Measurements from ENCODE around the gene PDCL3. TPM values are rescaled to one million over a fixed set of nuclear protein-coding genes. Genes with fewer than 3 reads are reported as not detected.

PDCL3 gene
- total RNA-seq, 6 donors from 2014 or later = 6.3 to 21.7 (median 15.0) TPM

DNA sequence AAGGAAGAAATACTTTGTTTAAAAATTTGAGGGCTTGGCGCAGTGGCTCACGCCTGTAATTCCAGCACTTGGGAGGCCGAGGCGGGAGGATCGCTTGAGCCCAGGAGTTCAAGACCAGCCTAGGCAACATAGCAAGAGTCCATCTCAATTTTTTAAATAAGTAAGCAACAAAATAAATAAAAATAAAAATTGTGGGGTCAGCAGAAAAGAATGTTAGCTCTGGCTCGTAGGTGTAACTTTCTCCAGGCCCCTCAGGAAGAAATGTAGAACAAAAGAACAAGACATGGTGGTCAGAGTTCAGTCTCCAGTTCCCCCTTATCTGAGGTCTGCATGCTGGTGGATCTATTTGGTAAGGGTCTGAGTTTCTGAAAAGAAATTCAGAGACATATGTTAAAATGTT, 20.4 kb upstream of the PDCL3 start:
- H3K27me3 ChIP-seq = no peaks in the 10 kb centered on the region
- no peak overlapping the region for H3K27ac ChIP-seq
- no peaks in the 10 kb centered on the region for H3K9me3 ChIP-seq
- H3K36me3 ChIP-seq = no peaks in the 10 kb centered on the region
- no peak overlapping the region for H3K4me3 ChIP-seq
- H3K4me1 ChIP-seq = no peaks in the 10 kb centered on the region
- 95% methylated on average over 6 of the region's 6 CpGs for WGBS, 2 donors
- no peak for TF ChIP-seq POLR2AphosphoS5 (IDR thresholded peaks at IDR 0.05)
- TF ChIP-seq, protein P1, sequence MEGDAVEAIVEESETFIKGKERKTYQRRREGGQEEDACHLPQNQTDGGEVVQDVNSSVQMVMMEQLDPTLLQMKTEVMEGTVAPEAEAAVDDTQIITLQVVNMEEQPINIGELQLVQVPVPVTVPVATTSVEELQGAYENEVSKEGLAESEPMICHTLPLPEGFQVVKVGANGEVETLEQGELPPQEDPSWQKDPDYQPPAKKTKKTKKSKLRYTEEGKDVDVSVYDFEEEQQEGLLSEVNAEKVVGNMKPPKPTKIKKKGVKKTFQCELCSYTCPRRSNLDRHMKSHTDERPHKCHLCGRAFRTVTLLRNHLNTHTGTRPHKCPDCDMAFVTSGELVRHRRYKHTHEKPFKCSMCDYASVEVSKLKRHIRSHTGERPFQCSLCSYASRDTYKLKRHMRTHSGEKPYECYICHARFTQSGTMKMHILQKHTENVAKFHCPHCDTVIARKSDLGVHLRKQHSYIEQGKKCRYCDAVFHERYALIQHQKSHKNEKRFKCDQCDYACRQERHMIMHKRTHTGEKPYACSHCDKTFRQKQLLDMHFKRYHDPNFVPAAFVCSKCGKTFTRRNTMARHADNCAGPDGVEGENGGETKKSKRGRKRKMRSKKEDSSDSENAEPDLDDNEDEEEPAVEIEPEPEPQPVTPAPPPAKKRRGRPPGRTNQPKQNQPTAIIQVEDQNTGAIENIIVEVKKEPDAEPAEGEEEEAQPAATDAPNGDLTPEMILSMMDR (IDR thresholded peaks at IDR 0.05) = no peak
- no peak for TF ChIP-seq EP300 (IDR thresholded peaks at IDR 0.05)
- TF ChIP-seq POLR2A (IDR thresholded peaks at IDR 0.05) = no peak
- DNase-seq (no peak), ATAC-seq (ENCODE audit: low FRiP score in 2 of 2) (no peak)

DNA sequence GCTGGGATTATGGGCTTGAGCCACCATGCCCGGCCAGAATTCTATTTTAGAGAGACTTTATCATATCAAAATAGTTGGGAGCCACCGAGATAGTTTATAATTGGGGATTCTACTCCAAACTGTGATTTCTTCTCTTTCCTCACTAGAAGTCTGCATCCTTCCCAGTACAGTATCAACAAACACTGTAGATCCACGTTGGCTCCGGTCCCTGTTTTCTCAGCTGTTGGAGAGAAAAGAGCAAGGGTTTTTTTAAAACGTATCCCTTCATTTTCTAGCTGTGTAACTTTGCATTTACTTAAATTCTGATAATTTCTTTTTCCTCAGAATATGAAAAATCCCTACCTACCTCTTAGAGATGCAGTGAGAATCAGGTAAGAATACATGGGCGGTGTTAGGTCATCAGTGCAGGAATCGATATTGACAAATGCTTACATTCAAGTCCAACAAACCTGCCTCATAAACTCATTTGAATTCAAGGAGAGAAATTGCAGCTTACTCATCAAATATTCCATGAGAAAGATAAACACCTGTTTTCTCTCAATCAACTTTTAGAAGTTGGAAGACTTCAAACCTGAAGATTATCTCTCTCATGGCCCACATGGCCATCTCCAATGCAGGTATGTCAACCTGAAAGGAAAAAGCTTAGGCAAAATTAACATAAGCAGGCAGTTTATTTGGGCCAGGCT, 17.7 kb upstream of the PDCL3 start:
- H3K4me1 ChIP-seq = no peaks in the 10 kb centered on the region
- H3K36me3 ChIP-seq = no peaks in the 10 kb centered on the region
- DNase-seq = no peak
- H3K27ac ChIP-seq = no peak overlapping the region
- no peaks in the 10 kb centered on the region for H3K27me3 ChIP-seq
- H3K9me3 ChIP-seq = no peaks in the 10 kb centered on the region
- TF ChIP-seq POLR2AphosphoS5 (IDR thresholded peaks at IDR 0.05) = no peak
- no peak for TF ChIP-seq EP300 (IDR thresholded peaks at IDR 0.05)
- no peak for TF ChIP-seq POLR2A (IDR thresholded peaks at IDR 0.05)
- TF ChIP-seq, protein P1 (IDR thresholded peaks at IDR 0.05) = no peak
- ATAC-seq (ENCODE audit: low FRiP score in 2 of 2) = no peak
- H3K4me3 ChIP-seq = no peak overlapping the region
- whole genome bisulfite sequencing, 2 donors = 73 to 76% methylated on average over 7 of the region's 7 CpGs

DNA sequence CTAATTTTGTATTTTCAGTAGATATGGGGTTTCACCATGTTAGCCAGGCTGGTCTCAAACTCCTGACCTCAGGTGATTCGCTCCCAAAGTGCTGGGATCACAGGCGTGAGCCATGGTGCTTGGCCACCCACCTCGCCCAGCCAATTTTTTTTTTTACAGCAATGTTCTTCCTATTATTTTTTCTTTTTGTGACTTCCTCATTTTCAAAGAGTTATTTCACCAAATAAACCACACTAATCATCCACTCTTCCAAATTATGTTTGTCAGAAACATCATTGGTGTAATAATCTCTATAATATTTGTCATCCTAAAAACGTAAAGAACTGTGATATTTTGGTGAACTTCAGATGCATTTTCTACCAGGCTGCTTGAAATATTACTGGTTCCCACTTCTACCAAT, 16.3 kb upstream of the PDCL3 start:
- H3K27me3 ChIP-seq = no peaks in the 10 kb centered on the region
- no peak overlapping the region for H3K27ac ChIP-seq
- H3K36me3 ChIP-seq = no peaks in the 10 kb centered on the region
- H3K4me3 ChIP-seq = no peak overlapping the region
- DNase-seq (no peak), ATAC-seq (ENCODE audit: low FRiP score in 2 of 2) (no peak)
- TF ChIP-seq POLR2AphosphoS5 (IDR thresholded peaks at IDR 0.05) (no peak), EP300 (IDR thresholded peaks at IDR 0.05) (no peak), POLR2A (IDR thresholded peaks at IDR 0.05) (no peak)
- TF ChIP-seq, protein P1 (IDR thresholded peaks at IDR 0.05) = no peak
- no peaks in the 10 kb centered on the region for H3K4me1 ChIP-seq
- H3K9me3 ChIP-seq = no peaks in the 10 kb centered on the region
- WGBS, 2 donors = 70 to 85% methylated on average over 4 of the region's 4 CpGs

DNA sequence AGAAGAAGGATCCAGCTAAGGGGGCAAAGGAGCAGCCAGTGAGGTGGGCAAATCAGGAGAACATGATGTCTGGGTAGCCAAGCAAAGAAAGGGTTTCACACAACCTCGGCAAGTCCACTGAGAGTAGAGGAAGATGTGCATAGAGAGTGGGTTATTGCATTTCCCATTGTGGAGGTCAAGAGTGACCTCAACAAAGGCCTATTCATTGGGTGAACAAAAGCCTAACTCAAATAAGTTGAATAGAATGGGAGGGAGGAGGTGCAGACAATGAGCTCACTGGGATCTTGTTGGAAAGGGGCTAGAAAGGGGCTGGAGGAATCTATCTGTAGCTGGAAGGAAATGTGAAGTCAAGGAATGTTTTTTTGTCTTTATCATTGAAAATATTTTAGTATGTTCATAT, 14.0 kb upstream of the PDCL3 start:
- Histone ChIP-seq H3K36me3 (no peaks in the 10 kb centered on the region), H3K4me1 (no peaks in the 10 kb centered on the region), H3K27me3 (no peaks in the 10 kb centered on the region), H3K27ac (no peak overlapping the region), H3K4me3 (no peak overlapping the region), H3K9me3 (no peaks in the 10 kb centered on the region)
- DNase-seq (no peak), ATAC-seq (ENCODE audit: low FRiP score in 2 of 2) (no peak)
- 79 to 83% methylated on average over 1 of the region's 1 CpG for WGBS, 2 donors
- no peak for TF ChIP-seq POLR2A (IDR thresholded peaks at IDR 0.05)
- TF ChIP-seq EP300 (IDR thresholded peaks at IDR 0.05) = no peak
- no peak for TF ChIP-seq POLR2AphosphoS5 (IDR thresholded peaks at IDR 0.05)
- TF ChIP-seq, protein P1 (IDR thresholded peaks at IDR 0.05) = no peak

DNA sequence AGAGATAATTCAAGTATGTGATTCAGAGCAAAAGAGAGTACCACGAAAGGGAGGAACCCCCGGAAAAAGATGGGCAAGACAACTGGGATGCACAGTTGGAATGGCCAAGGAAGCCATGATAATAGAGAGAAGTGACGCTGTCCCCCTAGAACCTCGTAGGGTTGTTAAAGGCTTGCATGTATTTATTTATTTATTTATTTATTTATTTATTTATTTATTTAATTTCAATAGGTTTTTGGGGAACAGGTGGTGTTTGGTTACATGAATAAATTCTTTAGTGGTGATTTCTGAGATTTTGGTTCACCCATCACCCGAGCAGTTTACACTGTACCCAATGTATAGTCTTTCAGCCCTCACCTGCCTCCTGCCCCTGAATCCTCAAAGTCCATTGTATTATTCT, 11.5 kb upstream of the PDCL3 start:
- WGBS, 2 donors = 90 to 91% methylated on average over 5 of the region's 5 CpGs
- TF ChIP-seq EP300 (IDR thresholded peaks at IDR 0.05) (no peak), POLR2A (IDR thresholded peaks at IDR 0.05) (no peak), POLR2AphosphoS5 (IDR thresholded peaks at IDR 0.05) (no peak)
- TF ChIP-seq, protein P1 (IDR thresholded peaks at IDR 0.05) = no peak
- Histone ChIP-seq H3K27me3 (no peaks in the 10 kb centered on the region), H3K27ac (no peak overlapping the region), H3K36me3 (no peaks in the 10 kb centered on the region), H3K4me1 (no peaks in the 10 kb centered on the region), H3K4me3 (no peak overlapping the region), H3K9me3 (no peaks in the 10 kb centered on the region)
- DNase-seq = no peak
- ATAC-seq (ENCODE audit: low FRiP score in 2 of 2) = no peak

Measured in upper lobe of left lung (tissue), 6 donors.